GM23248 (cell line): Measurements from ENCODE around the gene COL23A1. TPM values are rescaled to one million over a fixed set of nuclear protein-coding genes. Genes with fewer than 3 reads are reported as not detected.

Experiments used
- DNase-seq: peaks from one replicate; pipeline ENCODE4 v3.0.0-alpha.2; 2015
- H2AFZ ChIP-seq: fragments of 200-600 bp; sonication (generic); 2 replicates; pipeline ENCODE4 v1.6.1; 2016; ENCODE audit warnings: antibody characterized with exemption
- H3F3A ChIP-seq: fragments of 200-600 bp; sonication (generic); 2 replicates; pipeline ENCODE4 v1.6.1; 2016; ENCODE audit warnings: mild to moderate bottlenecking, antibody characterized with exemption, mixed run types; ENCODE audit not compliant: insufficient read depth
- H3K27ac ChIP-seq: fragments of 200-600 bp; sonication (generic); 2 replicates; pipeline ENCODE4 v1.5.1; 2016; ENCODE audit warnings: mild to moderate bottlenecking
- H3K27me3 ChIP-seq: fragments of 200-600 bp; sonication (generic); replicated peaks from 2 replicates; pipeline ENCODE4 v1.6.1; 2016; ENCODE audit warnings: mild to moderate bottlenecking; ENCODE audit not compliant: insufficient read depth
- H3K36me3 ChIP-seq: fragments of 200-600 bp; sonication (generic); 2 replicates; pipeline ENCODE4 v1.6.1; 2016; ENCODE audit warnings: low read depth, mild to moderate bottlenecking
- H3K4me1 ChIP-seq: fragments of 200-600 bp; sonication (generic); 2 replicates; pipeline ENCODE4 v1.6.1; 2016; ENCODE audit warnings: mild to moderate bottlenecking; ENCODE audit not compliant: insufficient read depth
- H3K4me2 ChIP-seq: fragments of 200-600 bp; sonication (generic); one replicate; pipeline ENCODE4 v1.6.1; 2016; ENCODE audit warnings: mild to moderate bottlenecking; ENCODE audit not compliant: unreplicated experiment
- H3K4me3 ChIP-seq: fragments of 200-600 bp; sonication (generic); 2 replicates; pipeline ENCODE4 v1.5.1; 2016; ENCODE audit warnings: mild to moderate bottlenecking
- H3K79me2 ChIP-seq: fragments of 200-600 bp; sonication (generic); 2 replicates; pipeline ENCODE4 v1.6.1; 2016; ENCODE audit warnings: mild to moderate bottlenecking; ENCODE audit not compliant: insufficient read depth
- H3K9ac ChIP-seq: fragments of 200-600 bp; sonication (generic); 2 replicates; pipeline ENCODE4 v1.6.1; 2016; ENCODE audit warnings: mild to moderate bottlenecking
- H3K9me2 ChIP-seq: fragments of 200-600 bp; sonication (generic); 2 replicates; pipeline ENCODE4 v1.6.1; 2016; ENCODE audit warnings: mixed run types, mild to moderate bottlenecking, moderate library complexity; ENCODE audit not compliant: insufficient read depth
- H3K9me3 ChIP-seq: fragments of 200-600 bp; sonication (generic); one replicate; pipeline ENCODE4 v1.6.1; 2017; ENCODE audit warnings: low read depth
- H4K20me1 ChIP-seq: fragments of 200-600 bp; sonication (generic); 2 replicates; pipeline ENCODE4 v1.6.0; 2016; ENCODE audit not compliant: insufficient read depth
- EZH2 ChIP-seq: fragments of 200-600 bp; sonication (generic); IDR thresholded peaks from 2 replicates; pipeline ENCODE4 v1.6.1; 2018; ENCODE audit warnings: antibody characterized with exemption, mild to moderate bottlenecking; ENCODE audit not compliant: insufficient read depth, poor library complexity, severe bottlenecking
- EZH2phosphoT487 ChIP-seq: fragments of 200-600 bp; sonication (generic); IDR thresholded peaks from 2 replicates; pipeline ENCODE4 v1.6.1; 2018; ENCODE audit warnings: antibody characterized with exemption, moderate library complexity, mild to moderate bottlenecking, low read depth; ENCODE audit not compliant: insufficient read depth
- WGBS, 2 experiments: methylation state at CpG; one replicate each; pipeline ENCODE4 v1.1.6; 2015 to 2017; ENCODE audit warnings: low lambda C conversion rate in 2 of 2, low coverage in 1 of 2; ENCODE audit errors: missing lambda C conversion rate in 2 of 2; 5-methylcytosine and 5-hydroxymethylcytosine counted together
- in situ Hi-C: fragments of 300-500 bp; cut with MboI; formaldehyde crosslinking; loops from 2 replicates; pipeline ENCODE4 v1.15.0; 2020
- polyA plus RNA-seq: library from polyadenylated mRNA; unstranded; fragments of >200 nt; fragmentation: Nextera tagmentation; extraction: Ambion mirVana; gene quantifications from 2 replicates; pipeline ENCODE4 v1.2.1, GENCODE V29; 2016
- total RNA-seq: library from RNA; depleted of rRNA; stranded (reverse); fragments of >200 nt; shearing (Covaris generic); gene quantifications from 2 replicates; pipeline ENCODE4 v1.2.3, GENCODE V29; 2014

Gene COL23A1
- total and polyA plus RNA-seq, 2 experiments from 2014 or later: not detected

- Histone ChIP-seq H4K20me1 (no peaks in the 10 kb centered on the region), H3K9me2 (no peaks in the 10 kb centered on the region), H3K36me3 (no peaks in the 10 kb centered on the region), H3K9me3 (no peaks in the 10 kb centered on the region), H3K79me2 (no peaks in the 10 kb centered on the region), H3K27me3 (no peaks in the 10 kb centered on the region), H3K27ac (no peak overlapping the region), H3K4me1 (no peaks in the 10 kb centered on the region), H3K9ac (no peak overlapping the region), H3K4me2 (no peak overlapping the region), H2AFZ (no peak overlapping the region), H3F3A (no peaks in the 10 kb centered on the region), H3K4me3 (no peak overlapping the region)
- TF ChIP-seq EZH2phosphoT487 (no peak), EZH2 (no peak)
- in situ Hi-C loops: no loop called here
- DNase-seq: no peak
- 5 to 8% methylated on average over 7 of the region's 7 CpGs for WGBS, 2 experiments
Observed at GRCh38 chr5:178573216-178573615, 17.0 kb downstream of the COL23A1 start.

GRCh38 chr5:178572617-178573016 lies 17.6 kb downstream of the COL23A1 start:
- Histone ChIP-seq H3F3A (no peaks in the 10 kb centered on the region), H3K4me2 (no peak overlapping the region), H4K20me1 (no peaks in the 10 kb centered on the region), H3K4me1 (no peaks in the 10 kb centered on the region), H3K9me2 (no peaks in the 10 kb centered on the region), H3K27me3 (no peaks in the 10 kb centered on the region), H3K79me2 (no peaks in the 10 kb centered on the region), H3K4me3 (no peak overlapping the region), H3K9me3 (no peaks in the 10 kb centered on the region), H3K9ac (no peak overlapping the region), H3K36me3 (no peaks in the 10 kb centered on the region), H2AFZ (no peak overlapping the region), H3K27ac (no peak overlapping the region)
- TF ChIP-seq EZH2 (no peak), EZH2phosphoT487 (no peak)
- DNase-seq: no peak
- 27 to 38% methylated on average over 4 of the region's 4 CpGs for WGBS, 2 experiments
- in situ Hi-C loops: no loop called here

DNA sequence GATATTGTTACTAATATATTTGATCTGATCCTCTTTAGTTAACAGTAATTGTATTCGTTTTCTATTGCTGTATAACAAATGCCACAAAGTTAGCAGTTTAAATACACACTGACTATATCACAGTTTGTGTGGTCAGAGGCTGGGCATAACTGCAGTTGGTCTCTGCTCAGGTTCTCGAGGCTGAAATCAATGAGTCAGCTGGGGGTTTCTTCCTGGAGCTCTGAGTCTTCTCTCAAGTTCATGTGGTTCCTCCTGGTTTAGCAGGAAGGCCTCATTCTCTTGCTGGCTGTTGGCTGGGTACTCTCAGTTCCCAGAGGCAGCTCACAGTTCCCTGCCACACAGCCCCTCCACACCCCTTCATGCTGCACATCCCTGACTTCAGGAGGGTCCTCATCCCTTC lies 20.7 kb downstream of the COL23A1 start:
- no peaks in the 10 kb centered on the region for H3K36me3 ChIP-seq
- no peaks in the 10 kb centered on the region for H3K79me2 ChIP-seq
- no peak overlapping the region for H3K27ac ChIP-seq
- 0 to 9% methylated on average over 2 of the region's 2 CpGs for whole genome bisulfite sequencing, 2 experiments
- no peaks in the 10 kb centered on the region for H4K20me1 ChIP-seq
- no peaks in the 10 kb centered on the region for H3F3A ChIP-seq
- in situ Hi-C loops: no loop called here
- no peak overlapping the region for H3K4me2 ChIP-seq
- no peak overlapping the region for H2AFZ ChIP-seq
- H3K9ac ChIP-seq: no peak overlapping the region
- H3K27me3 ChIP-seq: no peaks in the 10 kb centered on the region
- no peak for TF ChIP-seq EZH2phosphoT487
- TF ChIP-seq EZH2: no peak
- no peak for DNase-seq
- H3K9me3 ChIP-seq: no peaks in the 10 kb centered on the region
- no peaks in the 10 kb centered on the region for H3K4me1 ChIP-seq
- no peaks in the 10 kb centered on the region for H3K9me2 ChIP-seq
- no peak overlapping the region for H3K4me3 ChIP-seq

GRCh38 chr5:178564811-178565550 lies 25.2 kb downstream of the COL23A1 start:
- TF ChIP-seq EZH2 (no peak), EZH2phosphoT487 (no peak)
- H3K9ac ChIP-seq: no peak overlapping the region
- H3F3A ChIP-seq: no peaks in the 10 kb centered on the region
- no peaks in the 10 kb centered on the region for H3K79me2 ChIP-seq
- no peak overlapping the region for H3K27ac ChIP-seq
- no peak overlapping the region for H3K4me2 ChIP-seq
- in situ Hi-C loops: no loop called here
- DNase-seq: no peak
- no peaks in the 10 kb centered on the region for H3K36me3 ChIP-seq
- H3K4me1 ChIP-seq: no peaks in the 10 kb centered on the region
- H3K4me3 ChIP-seq: no peak overlapping the region
- no peaks in the 10 kb centered on the region for H3K9me3 ChIP-seq
- no peaks in the 10 kb centered on the region for H4K20me1 ChIP-seq
- WGBS, 2 experiments: 35 to 38% methylated on average over 12 of the region's 12 CpGs
- H3K27me3 ChIP-seq: no peaks in the 10 kb centered on the region
- H2AFZ ChIP-seq: no peak overlapping the region
- no peaks in the 10 kb centered on the region for H3K9me2 ChIP-seq
